Muscle of arm (tissue), 12 donors: ENCODE results near the gene WHRN. TPM values are rescaled to one million over a fixed set of nuclear protein-coding genes. Genes with fewer than 3 reads are reported as not detected.

Experiments
- DNase-seq: peaks from one replicate; pipeline ENCODE4 v3.0.0-alpha.2; 2013
- polyA plus RNA-seq, 12 donors: library from polyadenylated mRNA; unstranded; fragments of 120-200 nt; gene quantifications; one replicate each; pipeline ENCODE4 v1.2.1, GENCODE V29; 2013; ENCODE audit not compliant: insufficient read length in 12 of 12

The WHRN gene
- polyA plus RNA-seq, 12 donors: 1.8 to 9.9 (median 3.0) TPM; not detected in 1

DNA sequence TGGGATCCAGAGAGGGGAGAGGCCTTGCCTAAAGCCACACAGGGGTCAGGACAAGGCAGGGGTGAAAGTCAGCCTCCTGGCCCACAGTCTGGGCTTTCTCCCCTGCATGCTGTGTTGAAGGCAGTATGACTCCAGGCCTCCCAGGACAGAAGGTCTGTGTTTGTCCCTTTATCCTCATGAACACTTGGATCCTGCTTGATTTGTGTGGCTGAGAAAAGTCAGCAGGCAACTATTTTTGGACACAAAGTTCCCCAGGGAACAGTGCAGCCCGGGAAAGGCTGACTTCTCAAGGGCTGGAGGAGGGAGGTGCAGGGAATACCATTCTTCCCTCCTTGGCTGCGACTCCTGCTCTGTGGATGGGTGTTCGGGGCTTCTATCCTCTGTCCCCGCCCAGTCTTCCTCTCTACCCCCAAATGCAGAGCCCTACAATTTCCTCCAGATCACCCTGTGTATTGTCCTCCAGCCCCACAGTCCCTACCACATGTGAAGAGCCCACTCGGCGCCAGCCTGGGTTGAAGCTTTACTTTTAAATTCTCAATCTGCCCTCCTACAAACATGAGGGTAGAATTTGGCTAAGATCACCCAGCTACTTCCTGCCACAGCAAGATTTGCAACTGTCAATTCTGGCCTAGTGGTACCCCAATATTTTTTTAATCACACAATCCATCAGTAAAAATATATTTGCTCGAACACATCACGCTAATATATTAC lies 121.6 kb downstream of the WHRN start:
- DNase-seq: no peak

- DNase-seq: no peak
These were observed 122.4 kb downstream of the WHRN start for GRCh38 chr9:114382699-114383520.

DNA sequence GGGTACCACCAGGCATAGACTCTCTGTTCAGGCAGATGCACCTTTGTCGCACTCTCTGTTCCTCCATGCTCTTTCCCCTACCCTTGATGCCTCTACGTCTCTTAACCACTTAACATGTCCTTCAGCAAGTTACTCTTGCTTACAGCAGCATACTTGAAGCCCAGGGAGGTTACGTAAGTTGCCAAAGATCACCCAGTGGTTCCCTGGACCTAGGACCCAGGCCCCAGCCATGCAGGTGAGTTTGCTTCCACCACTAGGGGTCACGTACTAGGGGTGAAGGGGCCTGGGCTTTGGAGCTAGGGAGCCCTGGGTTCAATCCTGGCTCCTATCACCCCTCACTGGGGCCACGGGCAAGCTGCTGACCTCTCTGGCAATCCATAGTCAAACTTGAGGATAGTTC lies 126.4 kb downstream of the WHRN start:
- no peak for DNase-seq

DNA sequence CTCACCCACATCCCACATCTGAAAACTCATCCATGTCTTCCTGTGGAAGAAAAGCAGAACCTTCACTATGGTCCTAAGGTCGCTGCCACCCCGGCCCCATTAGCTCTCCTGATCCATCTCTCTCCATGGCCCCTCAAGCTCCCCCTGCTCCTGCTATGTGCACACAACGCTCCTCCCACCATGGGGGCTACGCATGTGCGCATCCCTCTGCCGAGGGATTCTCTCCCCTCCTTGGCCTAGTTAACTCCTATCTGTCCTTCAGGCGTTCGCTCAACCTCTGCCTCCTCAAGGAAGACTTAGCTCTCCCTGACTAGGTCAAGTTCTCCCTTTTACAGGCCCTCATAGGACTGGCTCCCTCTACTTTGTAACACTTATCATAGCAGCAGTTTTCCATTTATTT lies 127.3 kb downstream of the WHRN start:
- DNase-seq: no peak

GRCh38 chr9:114376586-114377445 lies 128.5 kb downstream of the WHRN start:
- DNase-seq: no peak

DNA sequence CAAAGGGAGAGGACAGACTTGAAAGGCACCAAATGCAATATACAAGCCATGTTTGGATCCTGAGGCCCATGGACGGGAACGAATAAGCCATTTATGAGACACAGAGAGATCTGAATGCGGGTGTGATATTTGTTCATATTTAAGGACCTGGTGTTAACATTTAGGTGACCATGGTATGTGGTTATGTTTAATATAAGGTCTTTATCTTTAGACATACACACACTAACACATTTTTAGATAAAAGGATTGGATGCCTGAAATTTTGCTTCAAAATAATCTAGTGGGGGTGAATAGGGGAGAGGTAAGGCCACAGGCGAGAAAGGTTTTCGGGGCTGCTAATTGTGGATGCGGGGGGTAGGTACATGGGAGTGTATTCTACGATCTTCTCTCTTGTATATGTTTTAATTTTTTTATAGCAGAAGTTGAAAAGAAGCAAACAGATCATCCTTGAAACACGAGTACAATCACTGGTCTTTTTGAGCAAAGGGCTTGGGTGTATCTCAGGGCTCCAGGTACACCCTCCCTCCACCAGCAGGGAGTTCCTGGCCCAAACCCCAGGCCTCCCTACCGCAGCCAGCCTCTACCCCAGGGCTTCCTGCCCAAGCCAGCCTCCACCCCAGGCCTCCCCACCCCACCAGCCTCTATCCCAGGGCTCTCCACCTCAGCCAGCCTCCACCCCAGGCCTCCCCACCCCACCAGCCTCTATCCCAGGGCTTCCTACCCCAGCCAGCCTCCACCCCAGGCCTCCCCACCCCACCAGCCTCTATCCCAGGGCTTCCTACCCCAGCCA lies 129.7 kb downstream of the WHRN start:
- no peak for DNase-seq

- DNase-seq: no peak
These were observed 130.3 kb downstream of the WHRN start for GRCh38 chr9:114374936-114375335.

DNA sequence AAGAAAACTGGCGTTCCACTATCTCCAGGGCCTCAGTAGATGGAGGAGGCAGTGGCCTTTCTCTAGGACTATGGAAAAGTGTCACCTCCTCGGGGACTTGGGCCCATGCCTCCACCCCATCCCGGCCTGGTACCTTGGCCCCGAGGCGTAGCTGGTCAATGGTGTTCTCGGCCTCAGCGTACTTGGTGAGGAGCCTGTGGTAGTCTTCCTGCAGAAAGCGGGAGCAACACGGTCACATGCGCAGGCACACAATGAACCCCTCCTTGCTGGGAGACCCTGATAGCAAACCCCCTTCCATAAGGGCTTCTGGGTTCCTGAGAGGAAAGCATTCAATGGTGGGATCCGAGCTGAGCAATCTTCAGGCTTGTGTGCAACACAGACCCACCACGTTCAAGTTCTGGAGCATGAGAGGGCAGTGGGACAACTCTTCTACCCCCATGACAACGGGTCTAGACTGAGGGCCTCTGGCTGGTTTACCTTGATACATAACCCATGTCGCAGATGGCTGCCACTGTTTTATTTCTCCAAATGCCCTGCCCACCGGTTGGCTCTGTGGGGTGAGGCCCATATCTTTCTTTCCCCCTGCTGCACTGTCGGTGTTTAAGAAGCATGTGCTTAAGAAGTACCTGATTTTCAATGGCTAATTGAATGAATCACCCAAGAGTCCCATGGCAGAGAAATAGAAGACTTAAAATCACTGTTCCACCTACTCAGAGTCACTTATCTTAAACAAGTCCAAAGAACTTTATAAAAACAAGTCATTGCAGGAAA lies 131.1 kb downstream of the WHRN start:
- DNase-seq: no peak

DNA sequence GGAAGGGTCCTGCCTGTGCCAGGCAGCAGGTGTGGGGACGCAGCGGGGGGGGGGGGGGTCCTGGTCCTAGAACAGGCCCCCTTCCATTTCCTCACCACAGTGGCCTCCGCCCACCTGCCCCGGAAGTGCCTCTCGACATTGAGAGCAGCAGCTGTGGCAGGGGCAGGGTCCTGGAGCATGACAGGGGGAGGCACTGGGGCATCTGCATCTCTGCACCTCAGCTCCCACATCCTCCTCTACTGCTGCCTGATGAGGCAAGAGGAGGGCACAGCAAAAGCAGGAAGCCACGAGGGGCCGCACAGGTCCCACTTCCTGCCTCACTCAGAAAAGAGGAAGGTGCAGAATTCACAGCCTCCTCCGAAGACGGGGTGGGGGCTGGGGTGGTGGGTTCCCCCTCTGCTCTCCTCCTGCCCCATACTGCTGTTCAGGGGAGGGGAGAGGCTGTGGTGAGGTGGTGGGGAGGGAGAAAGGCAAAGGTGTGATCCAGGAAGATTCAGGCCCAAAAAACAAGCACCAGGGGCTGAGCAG lies 132.3 kb downstream of the WHRN start:
- DNase-seq: no peak

GRCh38 chr9:114371973-114372917 lies 133.0 kb downstream of the WHRN start:
- DNase-seq: no peak

GRCh38 chr9:114371343-114371944 lies 133.8 kb downstream of the WHRN start:
- DNase-seq: no peak

- DNase-seq: no peak
These were observed 134.3 kb downstream of the WHRN start for GRCh38 chr9:114370968-114371320.

DNA sequence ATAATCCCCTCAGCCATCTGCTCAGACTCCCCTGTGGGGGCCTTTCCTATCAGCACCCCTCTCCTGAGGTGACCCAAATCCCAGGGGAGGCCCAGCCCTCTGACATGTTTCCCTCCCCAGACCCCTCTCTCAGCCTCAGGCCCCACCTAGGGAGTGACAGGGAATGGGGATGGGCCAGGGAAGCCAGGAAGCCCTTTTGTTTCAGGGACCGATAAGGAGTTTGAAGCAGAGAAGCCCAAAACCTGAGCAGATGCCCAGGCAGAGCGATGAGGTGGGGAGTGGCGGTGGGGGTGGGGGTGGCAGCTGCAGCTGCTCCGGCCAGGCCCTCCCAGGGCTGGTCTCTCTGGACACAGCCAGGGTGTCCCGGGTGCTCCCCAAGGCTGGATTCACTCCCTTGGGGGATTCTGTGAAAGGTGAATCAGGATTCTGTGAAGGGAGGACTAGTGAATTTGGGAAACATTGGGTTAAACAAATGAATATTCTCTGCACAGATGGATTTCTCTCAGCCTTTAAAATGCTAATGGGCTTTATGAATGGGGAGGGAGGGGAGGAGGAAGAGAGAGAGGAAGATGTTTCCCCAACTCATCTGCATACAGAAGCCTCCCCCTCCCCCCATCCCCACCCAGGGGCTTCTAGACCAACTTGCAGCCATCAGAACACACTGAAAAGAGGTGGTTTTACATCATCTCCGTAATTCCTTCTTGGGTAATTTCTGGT lies 134.9 kb downstream of the WHRN start:
- no peak for DNase-seq

DNA sequence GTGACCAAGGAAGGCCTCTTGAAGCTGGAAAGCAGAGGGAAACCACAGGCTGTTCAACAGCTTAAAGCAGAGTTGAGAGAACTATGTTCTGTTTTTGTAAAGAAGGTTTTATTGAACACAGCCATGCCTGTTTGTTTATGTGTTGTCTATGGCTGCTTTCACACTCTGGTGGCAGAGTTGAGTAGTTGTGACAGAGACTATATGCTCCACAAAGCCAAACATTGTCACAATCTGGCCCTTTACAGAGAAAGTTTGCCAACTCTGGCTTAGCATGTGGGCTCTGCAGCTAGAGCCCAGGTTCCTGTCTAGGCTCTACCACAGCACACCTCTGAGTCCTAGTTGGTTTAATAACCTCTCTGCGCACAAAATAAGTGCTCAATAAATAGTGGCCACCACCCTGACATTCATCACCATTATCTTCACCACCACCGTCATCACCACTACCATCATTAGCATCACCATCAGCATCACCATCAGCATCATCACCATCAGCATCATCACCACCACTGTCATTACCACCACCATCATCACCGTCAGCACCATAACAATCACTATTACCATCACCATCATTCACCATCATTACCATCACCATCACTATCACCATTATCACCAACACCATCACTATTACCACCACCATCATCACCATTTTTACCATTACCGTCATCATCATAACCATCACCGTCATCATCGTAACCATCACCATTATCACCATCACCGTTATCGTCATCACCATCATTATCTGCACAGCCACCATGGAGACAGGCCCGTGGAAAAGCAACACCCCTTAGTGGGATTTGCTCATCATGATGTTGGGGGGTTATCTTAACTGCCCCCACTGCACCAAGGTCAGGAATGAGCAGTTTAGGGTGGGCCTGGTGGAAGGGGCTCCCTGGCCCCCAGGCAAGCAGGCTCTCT lies 135.8 kb downstream of the WHRN start:
- no peak for DNase-seq

GRCh38 chr9:114367772-114368569 lies 137.3 kb downstream of the WHRN start:
- no peak for DNase-seq

GRCh38 chr9:114367366-114367765 lies 137.9 kb downstream of the WHRN start:
- no peak for DNase-seq
